ENCODE results near the gene SNAPC3. TPM values are rescaled to one million over a fixed set of nuclear protein-coding genes. Genes with fewer than 3 reads are reported as not detected.

The SNAPC3 gene
- total and polyA plus RNA-seq, 4 donors = 10.9 to 75.5 (median 17.7) TPM

DNA sequence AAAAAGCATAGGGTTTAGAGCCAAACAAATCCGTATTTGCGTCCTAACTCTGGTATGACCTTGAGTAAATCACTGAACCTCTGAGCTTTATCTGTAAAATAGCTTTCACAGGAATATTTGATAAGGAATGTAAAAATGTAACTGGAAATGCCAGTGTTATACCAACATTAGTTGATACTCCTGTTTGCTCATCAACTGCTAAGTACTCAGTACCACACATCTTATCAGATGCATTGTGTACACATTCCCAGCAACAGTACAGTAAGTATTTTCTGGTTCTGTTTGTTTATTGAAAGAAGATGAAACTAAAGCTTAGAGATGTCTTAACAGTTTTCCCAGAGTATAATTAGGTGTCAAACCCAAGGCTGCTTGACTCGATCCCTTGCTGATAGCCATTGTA lies 21.5 kb downstream of the SNAPC3 start:
- H3K4me1 ChIP-seq (ENCODE audit: control insufficient read depth in 5 of 5, insufficient read depth in 5 of 5, low read length in 5 of 5) = peaks cover 0 to 5% (median 0%) of the 10 kb centered on the region in 5 donors
- no peaks in the 10 kb centered on the region for H3K27me3 ChIP-seq (ENCODE audit: control insufficient read depth in 3 of 3, insufficient read depth in 3 of 3, low read length in 2 of 3)
- H3K27ac ChIP-seq (ENCODE audit: low read depth in 1 of 2, low read length in 1 of 2) = no peak overlapping the region
- WGBS, 2 donors = 84 to 95% methylated on average over 3 of the region's 3 CpGs
- no peak overlapping the region for H3K4me3 ChIP-seq
- no peak overlapping the region for H3K9ac ChIP-seq (ENCODE audit: insufficient read depth in 1 of 2, low read length in 2 of 2)
- H3K36me3 ChIP-seq (ENCODE audit: control insufficient read depth in 4 of 4, insufficient read depth in 4 of 4, low read length in 4 of 4) = peaks cover 31 to 56% (median 48%) of the 10 kb centered on the region in 4 donors
- no peak for TF ChIP-seq CTCF (IDR thresholded peaks at IDR 0.05; ENCODE audit: control extremely low read depth, extremely low read depth)
- H3K9me3 ChIP-seq (ENCODE audit: control insufficient read depth in 4 of 4, insufficient read depth in 3 of 4, low read length in 3 of 4) = no peaks in the 10 kb centered on the region
- DNase-seq (no peak), ATAC-seq (ENCODE audit: insufficient read depth, low FRiP score) (no peak)

DNA sequence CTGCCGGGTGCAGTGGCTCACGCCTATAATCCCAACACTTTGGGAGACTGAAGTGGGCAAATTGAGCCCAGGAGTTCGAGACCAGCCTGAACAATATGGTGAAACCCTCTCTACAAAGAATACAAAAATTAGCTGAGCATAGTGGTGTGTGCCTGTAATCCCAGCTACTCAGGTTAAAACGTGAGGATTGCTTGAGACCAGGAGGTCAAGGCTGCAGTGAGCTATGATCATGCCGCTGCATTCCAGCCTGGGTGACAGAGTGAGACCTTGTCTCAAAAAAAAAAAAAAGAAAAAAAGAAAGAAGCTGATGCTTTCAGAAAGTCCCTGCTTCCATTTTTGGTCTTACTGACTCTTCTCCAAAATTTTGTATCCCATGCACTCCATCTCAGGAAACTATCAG lies 31.3 kb downstream of the SNAPC3 start:
- no peak for ATAC-seq (ENCODE audit: insufficient read depth, low FRiP score)
- no peak overlapping the region for H3K9ac ChIP-seq (ENCODE audit: insufficient read depth in 1 of 2, low read length in 2 of 2)
- H3K9me3 ChIP-seq (ENCODE audit: control insufficient read depth in 4 of 4, insufficient read depth in 3 of 4, low read length in 3 of 4) = no peaks in the 10 kb centered on the region
- no peak for TF ChIP-seq CTCF (IDR thresholded peaks at IDR 0.05; ENCODE audit: control extremely low read depth, extremely low read depth)
- no peak overlapping the region for H3K4me3 ChIP-seq
- no peak overlapping the region for H3K27ac ChIP-seq (ENCODE audit: low read depth in 1 of 2, low read length in 1 of 2)
- no peaks in the 10 kb centered on the region for H3K27me3 ChIP-seq (ENCODE audit: control insufficient read depth in 3 of 3, insufficient read depth in 3 of 3, low read length in 2 of 3)
- H3K36me3 ChIP-seq (ENCODE audit: control insufficient read depth in 4 of 4, insufficient read depth in 4 of 4, low read length in 4 of 4) = peaks cover 16 to 52% (median 27%) of the 10 kb centered on the region in 4 donors
- 94 to 97% methylated on average over 5 of the region's 5 CpGs for WGBS, 2 donors
- DNase-seq = no peak
- H3K4me1 ChIP-seq (ENCODE audit: control insufficient read depth in 5 of 5, insufficient read depth in 5 of 5, low read length in 5 of 5) = no peaks in the 10 kb centered on the region

DNA sequence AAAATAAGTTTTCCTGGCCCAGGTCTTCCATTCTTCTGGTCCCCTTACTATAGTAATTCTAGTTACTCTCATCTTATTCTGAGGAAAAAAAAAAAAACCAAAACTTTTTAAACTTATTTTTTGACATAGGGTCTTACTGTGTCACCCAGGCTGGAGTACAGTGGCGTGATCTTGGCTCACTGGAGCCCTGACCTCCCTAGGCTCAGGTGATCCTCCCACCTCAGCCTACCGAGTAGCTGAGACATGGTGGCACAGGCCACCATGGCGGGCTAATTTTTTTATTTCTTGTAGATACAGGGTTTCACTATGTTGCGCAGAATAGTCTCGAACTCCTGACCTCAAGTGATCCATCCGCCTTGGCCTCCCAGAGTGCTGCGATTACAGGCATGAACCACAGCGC lies 38.4 kb downstream of the SNAPC3 start:
- 96% methylated on average over 8 of the region's 8 CpGs for WGBS, 2 donors
- H3K9me3 ChIP-seq (ENCODE audit: control insufficient read depth in 4 of 4, insufficient read depth in 3 of 4, low read length in 3 of 4) = no peaks in the 10 kb centered on the region
- DNase-seq (no peak), ATAC-seq (ENCODE audit: insufficient read depth, low FRiP score) (no peak)
- no peak for TF ChIP-seq CTCF (IDR thresholded peaks at IDR 0.05; ENCODE audit: control extremely low read depth, extremely low read depth)
- H3K36me3 ChIP-seq (ENCODE audit: control insufficient read depth in 4 of 4, insufficient read depth in 4 of 4, low read length in 4 of 4) = peaks cover 6 to 48% (median 25%) of the 10 kb centered on the region in 4 donors
- no peak overlapping the region for H3K27ac ChIP-seq (ENCODE audit: low read depth in 1 of 2, low read length in 1 of 2)
- no peaks in the 10 kb centered on the region for H3K27me3 ChIP-seq (ENCODE audit: control insufficient read depth in 3 of 3, insufficient read depth in 3 of 3, low read length in 2 of 3)
- no peak overlapping the region for H3K4me3 ChIP-seq
- no peak overlapping the region for H3K9ac ChIP-seq (ENCODE audit: insufficient read depth in 1 of 2, low read length in 2 of 2)
- H3K4me1 ChIP-seq (ENCODE audit: control insufficient read depth in 5 of 5, insufficient read depth in 5 of 5, low read length in 5 of 5) = no peaks in the 10 kb centered on the region

DNA sequence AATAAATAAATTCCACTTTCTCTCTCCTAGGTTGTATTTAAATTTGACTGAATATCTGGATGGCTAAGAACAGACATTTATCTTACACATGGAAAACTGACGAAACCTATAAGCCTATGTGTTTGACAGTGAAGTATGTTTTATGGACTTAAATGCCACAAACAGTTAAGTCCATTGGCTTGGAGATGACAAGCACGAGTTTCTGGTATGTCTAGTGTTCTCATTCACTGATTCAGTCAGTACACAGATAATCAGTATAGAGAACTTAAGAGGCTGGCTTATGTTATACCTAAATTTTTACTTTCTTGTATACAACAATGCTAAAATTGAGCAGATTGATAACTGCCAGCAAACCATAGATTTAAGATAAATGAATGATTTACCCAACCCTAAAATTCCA lies 38.9 kb downstream of the SNAPC3 start:
- H3K27me3 ChIP-seq (ENCODE audit: control insufficient read depth in 3 of 3, insufficient read depth in 3 of 3, low read length in 2 of 3) = no peaks in the 10 kb centered on the region
- H3K36me3 ChIP-seq (ENCODE audit: control insufficient read depth in 4 of 4, insufficient read depth in 4 of 4, low read length in 4 of 4) = peaks cover 7 to 48% (median 27%) of the 10 kb centered on the region in 4 donors
- 71 to 85% methylated on average over 2 of the region's 2 CpGs for WGBS, 2 donors
- no peak for DNase-seq
- H3K4me1 ChIP-seq (ENCODE audit: control insufficient read depth in 5 of 5, insufficient read depth in 5 of 5, low read length in 5 of 5) = no peaks in the 10 kb centered on the region
- H3K9ac ChIP-seq (ENCODE audit: insufficient read depth in 1 of 2, low read length in 2 of 2) = no peak overlapping the region
- TF ChIP-seq CTCF (IDR thresholded peaks at IDR 0.05; ENCODE audit: control extremely low read depth, extremely low read depth) = no peak
- ATAC-seq (ENCODE audit: insufficient read depth, low FRiP score) = no peak
- H3K27ac ChIP-seq (ENCODE audit: low read depth in 1 of 2, low read length in 1 of 2) = no peak overlapping the region
- no peak overlapping the region for H3K4me3 ChIP-seq
- H3K9me3 ChIP-seq (ENCODE audit: control insufficient read depth in 4 of 4, insufficient read depth in 3 of 4, low read length in 3 of 4) = no peaks in the 10 kb centered on the region

All from lung (tissue), 12 donors.